Glutamatergic neuron (in vitro differentiated cells): ENCODE measurements around the gene PIGV. TPM values are rescaled to one million over a fixed set of nuclear protein-coding genes. Genes with fewer than 3 reads are reported as not detected.

Experiments
- DNase-seq: peaks from one replicate; pipeline ENCODE4 v3.0.0; 2022
- H3K27ac Mint-ChIP-seq: one replicate; pipeline ENCODE4 v1.8.0; 2020; ENCODE audit warnings: mild to moderate bottlenecking, mixed read lengths, inconsistent platforms; ENCODE audit not compliant: unreplicated experiment
- H3K27me3 Mint-ChIP-seq: one replicate; pipeline ENCODE4 v1.8.0; 2020; ENCODE audit warnings: mild to moderate bottlenecking, moderate library complexity, mixed read lengths, inconsistent platforms; ENCODE audit not compliant: unreplicated experiment
- H3K36me3 Mint-ChIP-seq: one replicate; pipeline ENCODE4 v1.8.0; 2020; ENCODE audit warnings: mild to moderate bottlenecking, mixed read lengths, inconsistent platforms; ENCODE audit not compliant: unreplicated experiment
- H3K4me1 Mint-ChIP-seq: one replicate; pipeline ENCODE4 v1.8.0; 2020; ENCODE audit warnings: mild to moderate bottlenecking, low read depth, mixed read lengths, inconsistent platforms; ENCODE audit not compliant: unreplicated experiment
- H3K4me3 Mint-ChIP-seq: one replicate; pipeline ENCODE4 v1.8.0; 2020; ENCODE audit warnings: mild to moderate bottlenecking, mixed read lengths, inconsistent platforms; ENCODE audit not compliant: unreplicated experiment
- H3K9me3 Mint-ChIP-seq: one replicate; pipeline ENCODE4 v1.8.0; 2020; ENCODE audit warnings: mild to moderate bottlenecking, moderate library complexity, mixed read lengths, inconsistent platforms; ENCODE audit not compliant: unreplicated experiment
- total RNA-seq: library from RNA; stranded (reverse); fragmentation: NEBNext Ultra II Directional; extraction: Animal tissue kit (Norgen Biotek cat#: 25700); gene quantifications from one replicate; pipeline ENCODE4 v1.2.1, GENCODE V29; 2021; ENCODE audit not compliant: unreplicated experiment
- TF ChIP-seq, protein P1 (sequence below): fragments of 200-600 bp; sonication (generic); IDR thresholded peaks from one replicate; pipeline ENCODE4 v1.5.0; 2021; ENCODE audit not compliant: partially characterized antibody, unreplicated experiment

Gene PIGV
- total RNA-seq, 1 donor from 2014 or later: 6.7 TPM

DNA sequence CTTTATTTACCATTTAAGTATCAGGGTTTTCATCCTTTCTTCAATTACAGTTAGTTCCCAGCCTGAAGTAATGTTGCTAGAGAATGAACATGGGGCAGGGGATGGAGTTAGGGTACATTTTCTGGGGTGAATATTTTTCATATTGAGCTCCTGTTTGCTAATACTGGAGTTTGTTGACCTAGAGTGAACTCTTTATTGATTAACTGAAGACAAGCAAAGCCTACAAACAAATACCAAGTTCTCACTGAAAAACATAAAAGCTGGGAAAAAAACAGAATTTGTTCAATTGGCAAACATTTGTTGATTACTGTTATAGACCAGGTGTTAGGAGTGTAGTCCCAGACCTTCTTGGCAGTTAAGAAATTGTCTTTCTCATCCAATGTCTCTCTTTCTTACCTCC, 28.2 kb upstream of the PIGV start:
- TF ChIP-seq, protein P1, sequence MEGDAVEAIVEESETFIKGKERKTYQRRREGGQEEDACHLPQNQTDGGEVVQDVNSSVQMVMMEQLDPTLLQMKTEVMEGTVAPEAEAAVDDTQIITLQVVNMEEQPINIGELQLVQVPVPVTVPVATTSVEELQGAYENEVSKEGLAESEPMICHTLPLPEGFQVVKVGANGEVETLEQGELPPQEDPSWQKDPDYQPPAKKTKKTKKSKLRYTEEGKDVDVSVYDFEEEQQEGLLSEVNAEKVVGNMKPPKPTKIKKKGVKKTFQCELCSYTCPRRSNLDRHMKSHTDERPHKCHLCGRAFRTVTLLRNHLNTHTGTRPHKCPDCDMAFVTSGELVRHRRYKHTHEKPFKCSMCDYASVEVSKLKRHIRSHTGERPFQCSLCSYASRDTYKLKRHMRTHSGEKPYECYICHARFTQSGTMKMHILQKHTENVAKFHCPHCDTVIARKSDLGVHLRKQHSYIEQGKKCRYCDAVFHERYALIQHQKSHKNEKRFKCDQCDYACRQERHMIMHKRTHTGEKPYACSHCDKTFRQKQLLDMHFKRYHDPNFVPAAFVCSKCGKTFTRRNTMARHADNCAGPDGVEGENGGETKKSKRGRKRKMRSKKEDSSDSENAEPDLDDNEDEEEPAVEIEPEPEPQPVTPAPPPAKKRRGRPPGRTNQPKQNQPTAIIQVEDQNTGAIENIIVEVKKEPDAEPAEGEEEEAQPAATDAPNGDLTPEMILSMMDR: no peak
- Mint-ChIP-seq H3K27ac (peak overlapping the region; percentile 38), H3K9me3 (peaks cover 11% of the 10 kb centered on the region), H3K4me1 (peaks cover 4% of the 10 kb centered on the region), H3K4me3 (no peak overlapping the region), H3K27me3 (peaks cover 2% of the 10 kb centered on the region), H3K36me3 (peaks cover 9% of the 10 kb centered on the region)
- DNase-seq: no peak

GRCh38 chr1:26761217-26761616, 26.5 kb upstream of the PIGV start:
- Mint-ChIP-seq H3K36me3 (peaks cover 9% of the 10 kb centered on the region), H3K27me3 (peaks cover 2% of the 10 kb centered on the region), H3K4me3 (no peak overlapping the region), H3K4me1 (peaks cover 4% of the 10 kb centered on the region), H3K9me3 (peaks cover 9% of the 10 kb centered on the region), H3K27ac (peak overlapping the region; percentile 84)
- DNase-seq: peak; percentile 28
- TF ChIP-seq, protein P1: peak; percentile 25

DNA sequence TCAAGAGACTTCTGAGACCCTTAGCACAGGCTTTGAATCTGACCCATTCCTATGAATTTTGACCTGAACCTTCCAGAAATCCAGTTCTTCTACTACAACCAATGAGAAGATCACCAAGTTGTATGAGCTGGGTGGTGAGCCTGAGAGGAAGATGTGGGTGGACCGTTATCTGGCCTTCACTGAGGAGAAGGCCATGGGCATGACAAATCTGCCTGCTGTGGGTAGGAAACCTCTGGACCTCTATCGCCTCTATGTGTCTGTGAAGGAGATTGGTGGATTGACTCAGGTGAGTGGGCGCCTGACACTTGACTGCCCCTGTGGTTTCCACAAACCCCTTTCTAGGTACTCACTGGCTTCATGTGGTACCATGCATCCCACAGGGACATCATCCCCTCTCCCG, 20.0 kb upstream of the PIGV start:
- TF ChIP-seq, protein P1: no peak
- Mint-ChIP-seq H3K27me3 (peaks cover 4% of the 10 kb centered on the region), H3K4me3 (no peak overlapping the region), H3K27ac (no peak overlapping the region), H3K36me3 (peaks cover 11% of the 10 kb centered on the region), H3K4me1 (peaks cover 8% of the 10 kb centered on the region), H3K9me3 (peaks cover 15% of the 10 kb centered on the region)
- DNase-seq: no peak

- H3K27ac Mint-ChIP-seq: no peak overlapping the region
- DNase-seq: no peak
- peaks cover 15% of the 10 kb centered on the region for H3K9me3 Mint-ChIP-seq
- TF ChIP-seq, protein P1: no peak
- peaks cover 8% of the 10 kb centered on the region for H3K4me1 Mint-ChIP-seq
- H3K36me3 Mint-ChIP-seq: peaks cover 11% of the 10 kb centered on the region
- H3K27me3 Mint-ChIP-seq: peaks cover 8% of the 10 kb centered on the region
- no peak overlapping the region for H3K4me3 Mint-ChIP-seq
These were observed 19.0 kb upstream of the PIGV start for GRCh38 chr1:26768755-26769154.

GRCh38 chr1:26771285-26771642, 16.5 kb upstream of the PIGV start:
- TF ChIP-seq, protein P1: no peak
- Mint-ChIP-seq H3K27ac (peak overlapping the region; percentile 55), H3K4me1 (peaks cover 8% of the 10 kb centered on the region), H3K27me3 (peaks cover 8% of the 10 kb centered on the region), H3K4me3 (peak overlapping the region; percentile 25), H3K9me3 (peaks cover 19% of the 10 kb centered on the region), H3K36me3 (peaks cover 11% of the 10 kb centered on the region)
- DNase-seq: no peak
